Stimulated activated CD4-positive, alpha-beta T cell treated with anti-CD3 and anti-CD28 coated beads, Interleukin-1b, Interleukin-23, amount 100 ng/mL, for 4 hours (primary cell): ENCODE data around the gene GNAI2.
"Not testable (repeated sequence)": the region's sequence is repeated elsewhere in the genome, so short reads cannot be mapped to it uniquely, and the experiment has no call there.

ENCODE experiments used
- DNase-seq, 2 donors: peaks; one replicate each; pipeline ENCODE4 v3.0.0-alpha.2; 2020; ENCODE audit warnings: low read depth in 2 of 2

Gene GNAI2

DNA sequence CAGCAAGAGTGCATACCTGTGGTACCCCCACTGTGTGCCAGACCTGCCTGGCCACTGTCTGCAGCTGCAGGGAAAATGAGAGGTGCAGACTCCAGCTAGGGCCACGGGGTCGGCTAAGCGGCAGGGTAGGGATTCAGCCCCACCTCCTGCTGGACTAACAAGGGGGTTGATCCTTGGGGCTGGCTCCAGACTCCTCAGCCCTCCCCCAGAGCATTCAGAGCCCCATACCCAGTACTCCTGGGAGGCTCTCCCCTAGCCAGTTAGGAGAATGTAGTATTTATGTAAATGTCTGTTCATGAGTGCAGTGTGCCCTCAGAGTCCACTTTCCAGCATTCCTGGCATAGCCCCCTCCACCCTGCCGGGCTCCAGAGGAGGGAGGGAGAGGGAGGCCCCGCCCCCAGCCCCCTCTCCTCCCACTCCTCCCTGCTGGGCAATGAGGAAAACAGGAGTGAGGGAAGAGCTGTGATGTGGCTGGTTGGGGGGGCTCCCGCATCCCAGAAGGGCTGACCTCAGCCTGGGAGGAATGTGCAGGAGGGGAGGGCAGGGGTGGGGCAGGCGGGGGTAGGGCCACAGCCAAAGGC is 28.5 kb downstream of the GNAI2 start:
- no peak for DNase-seq

- DNase-seq = no peak
Measured at GRCh38 chr3:50264964-50265485, 29.0 kb downstream of the GNAI2 start.

- DNase-seq = no peak
Measured at GRCh38 chr3:50265571-50265970, 29.6 kb downstream of the GNAI2 start.

DNA sequence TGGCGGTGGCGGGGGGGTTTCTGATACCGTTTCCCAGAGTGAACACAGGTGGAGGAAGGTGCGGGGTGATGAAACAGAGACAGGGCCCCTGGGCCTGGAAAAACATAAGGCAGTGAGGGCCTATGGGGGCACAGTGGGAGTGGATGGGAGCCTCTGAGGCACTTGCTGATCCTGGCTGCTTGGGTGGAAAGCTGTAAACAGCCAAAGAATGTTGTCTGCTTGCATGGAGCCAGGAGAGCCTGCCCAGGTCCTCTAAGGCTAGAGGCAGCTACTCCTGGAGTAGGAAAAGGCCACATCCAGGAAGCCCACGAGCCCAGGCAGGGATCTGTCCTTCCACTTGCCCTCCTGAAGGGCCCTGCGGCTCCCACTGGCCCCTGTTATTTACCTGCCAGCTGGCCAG is 30.0 kb downstream of the GNAI2 start:
- DNase-seq = no peak

DNA sequence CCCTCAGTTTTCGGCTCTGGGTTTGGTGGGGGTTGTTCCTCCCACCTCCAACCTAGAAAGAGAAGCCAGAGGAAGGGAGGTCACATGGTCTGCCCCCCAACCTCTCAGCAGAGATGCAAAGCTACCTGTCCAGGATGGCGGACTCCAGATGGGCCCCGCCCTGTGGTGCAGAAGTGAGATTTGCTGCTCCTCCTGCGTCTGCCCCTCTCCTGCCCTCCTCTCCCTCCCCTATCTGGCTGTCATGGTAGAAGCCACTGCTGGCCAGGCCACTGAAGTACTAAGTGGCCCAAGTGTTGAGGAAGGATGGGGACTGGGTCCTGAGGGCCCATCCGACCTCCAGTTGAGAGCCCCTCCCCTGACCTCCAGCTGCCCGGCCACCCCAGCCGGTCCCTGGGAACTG is 30.8 kb downstream of the GNAI2 start:
- DNase-seq = no peak

DNA sequence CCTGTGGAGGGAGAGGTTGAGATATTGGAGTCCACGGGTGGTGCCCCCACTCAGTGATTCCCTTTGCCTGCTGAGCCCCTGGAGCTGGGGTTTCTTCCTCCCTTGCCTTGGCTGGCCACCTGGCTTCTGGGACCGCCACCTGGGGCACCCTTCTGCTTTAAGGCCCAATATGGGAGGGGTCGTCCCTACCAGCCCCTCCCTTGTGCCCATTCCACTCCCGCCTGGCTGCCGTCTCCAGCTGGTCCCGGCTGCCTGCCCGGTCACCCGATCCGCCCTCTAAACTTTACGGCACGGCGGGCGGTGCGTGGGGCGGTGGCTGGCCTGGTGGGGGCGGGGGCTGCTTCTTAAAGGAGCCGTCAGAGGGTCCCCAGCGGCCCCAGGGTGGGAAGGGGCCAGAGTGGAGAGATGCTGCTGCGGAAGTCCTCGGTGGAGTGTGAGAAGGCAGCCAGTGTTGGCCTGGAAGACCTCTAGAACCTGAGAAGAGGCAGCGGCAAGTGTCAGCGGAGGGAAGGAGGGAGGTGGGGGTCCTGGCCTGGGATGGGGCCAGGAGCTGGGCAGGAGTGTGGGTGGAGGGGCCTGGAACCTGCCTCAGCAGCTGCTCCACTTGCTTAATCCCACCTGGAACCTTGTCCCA is 31.4 kb downstream of the GNAI2 start:
- no peak for DNase-seq

DNA sequence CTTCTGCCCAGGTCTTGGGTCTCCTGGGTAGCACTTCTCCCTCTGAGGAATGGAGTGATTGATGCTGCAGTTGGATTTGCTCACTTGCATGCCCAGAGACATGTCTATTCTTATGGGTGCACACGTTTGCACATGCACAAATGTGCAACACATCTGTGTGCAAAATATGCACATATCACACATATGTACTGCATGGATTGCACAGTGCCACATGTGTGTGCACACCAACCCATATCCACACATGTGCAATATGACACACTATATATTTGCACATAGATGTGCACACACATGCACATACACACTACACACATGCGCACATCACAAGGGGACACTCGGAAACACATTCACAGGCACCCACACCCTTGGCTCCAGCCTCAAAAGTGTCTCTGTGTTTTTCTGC is 32.3 kb downstream of the GNAI2 start:
- no peak for DNase-seq

DNA sequence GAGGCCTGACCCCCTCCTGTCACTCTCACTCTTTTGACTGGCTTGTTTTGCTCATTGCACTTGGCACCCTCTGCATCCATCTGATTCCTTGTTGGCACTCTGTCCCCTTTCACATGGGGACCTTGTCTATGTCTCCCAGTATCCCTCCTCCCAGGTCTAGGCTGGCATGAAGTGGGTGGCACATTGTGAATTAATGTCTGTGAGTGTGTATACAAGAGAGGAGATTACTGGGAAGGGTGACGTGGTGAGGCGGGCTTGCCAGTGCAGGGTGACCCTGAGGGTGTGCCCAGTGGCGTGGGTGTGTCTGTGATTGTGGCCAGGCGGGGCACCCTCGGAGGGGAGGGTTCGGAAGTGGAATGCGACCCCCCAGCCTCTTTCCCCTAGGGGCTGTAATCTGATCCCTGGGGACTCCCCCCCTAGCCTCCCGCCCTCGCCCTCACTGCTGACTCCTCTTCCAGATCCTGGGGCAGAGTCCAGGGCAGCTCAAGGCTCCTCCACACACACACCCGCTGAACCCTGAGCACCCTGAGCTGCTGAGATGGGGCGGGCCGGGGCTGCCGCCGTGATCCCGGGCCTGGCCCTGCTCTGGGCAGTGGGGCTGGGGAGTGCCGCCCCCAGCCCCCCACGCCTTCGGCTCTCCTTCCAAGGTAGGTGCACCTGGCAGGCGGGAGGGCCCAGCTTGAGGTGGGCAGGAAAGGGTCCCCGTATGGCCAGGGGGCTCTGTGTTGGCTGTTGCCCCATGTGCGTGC is 32.9 kb downstream of the GNAI2 start, which contains the start of gene SEMA3B:
TSS of gene SEMA3B (plus strand) at position 445 of the 749 bp plus-strand sequence. CDS start at position 539, 94 bp downstream.
- no peak for DNase-seq

DNA sequence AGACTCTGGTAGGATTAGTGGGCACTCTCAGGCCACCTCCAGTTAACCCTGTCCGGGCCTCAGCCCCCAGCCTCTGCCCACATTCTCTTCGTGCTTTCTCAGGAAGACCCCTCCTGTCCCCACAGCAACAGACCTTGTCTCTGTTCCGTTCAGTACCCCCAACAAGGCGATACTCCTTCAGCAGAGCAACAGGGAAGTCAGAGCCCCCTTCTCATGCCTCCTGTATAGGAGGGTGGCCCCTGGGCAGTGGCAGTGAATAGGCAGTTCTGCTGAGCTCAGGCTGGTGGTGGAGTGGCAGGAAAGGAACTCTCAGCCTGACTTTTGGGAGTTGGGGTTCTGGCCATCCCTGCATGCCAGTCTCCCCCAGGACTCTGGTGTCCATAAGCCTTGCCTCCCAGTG is 33.5 kb downstream of the GNAI2 start:
- DNase-seq = no peak

DNA sequence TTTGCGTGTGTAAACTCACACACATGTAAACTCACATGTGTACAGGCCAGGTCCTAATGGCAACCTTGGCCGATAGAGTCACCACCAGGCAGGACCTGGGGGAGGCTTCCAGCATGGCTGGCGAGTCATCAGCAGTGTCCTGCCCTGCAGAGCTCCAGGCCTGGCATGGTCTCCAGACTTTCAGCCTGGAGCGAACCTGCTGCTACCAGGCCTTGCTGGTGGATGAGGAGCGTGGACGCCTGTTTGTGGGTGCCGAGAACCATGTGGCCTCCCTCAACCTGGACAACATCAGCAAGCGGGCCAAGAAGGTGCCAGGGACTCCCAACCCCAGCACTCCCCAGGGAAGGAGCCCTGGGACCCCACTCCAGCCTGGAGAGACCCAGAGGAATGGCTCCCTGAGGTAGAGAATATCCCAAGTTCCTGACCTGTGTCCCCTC is 34.0 kb downstream of the GNAI2 start:
- no peak for DNase-seq

DNA sequence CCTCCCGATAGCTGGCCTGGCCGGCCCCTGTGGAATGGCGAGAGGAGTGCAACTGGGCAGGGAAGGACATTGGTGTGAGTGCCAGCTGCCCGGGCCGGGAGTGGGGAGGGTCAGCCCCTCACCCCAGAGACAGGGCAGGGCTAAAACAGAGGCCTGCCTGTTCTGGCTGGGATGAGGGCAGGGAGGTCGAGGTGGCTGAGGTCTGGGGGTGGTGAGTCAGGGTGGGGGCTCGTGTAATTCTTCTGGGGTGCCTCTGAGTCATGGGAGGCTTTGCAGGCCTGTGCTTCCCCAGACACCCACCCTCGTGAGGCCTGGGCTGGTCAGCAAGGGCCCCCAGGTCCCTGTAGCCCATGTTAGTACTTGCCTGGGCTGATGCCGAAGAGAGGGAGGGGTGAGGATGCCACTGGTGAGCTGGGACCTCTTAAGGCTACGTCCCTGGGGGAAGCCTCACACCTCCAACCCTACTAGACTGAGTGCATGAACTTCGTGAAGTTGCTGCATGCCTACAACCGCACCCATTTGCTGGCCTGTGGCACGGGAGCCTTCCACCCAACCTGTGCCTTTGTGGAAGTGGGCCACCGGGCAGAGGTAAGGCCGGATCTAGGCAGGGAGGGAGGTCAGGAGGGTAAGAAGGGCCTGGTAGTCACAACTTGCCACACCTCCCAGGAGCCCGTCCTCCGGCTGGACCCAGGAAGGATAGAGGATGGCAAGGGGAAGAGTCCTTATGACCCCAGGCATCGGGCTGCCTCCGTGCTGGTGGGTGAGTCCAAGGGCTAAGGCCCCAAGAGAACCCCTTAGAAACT is 34.6 kb downstream of the GNAI2 start:
- no peak for DNase-seq

DNA sequence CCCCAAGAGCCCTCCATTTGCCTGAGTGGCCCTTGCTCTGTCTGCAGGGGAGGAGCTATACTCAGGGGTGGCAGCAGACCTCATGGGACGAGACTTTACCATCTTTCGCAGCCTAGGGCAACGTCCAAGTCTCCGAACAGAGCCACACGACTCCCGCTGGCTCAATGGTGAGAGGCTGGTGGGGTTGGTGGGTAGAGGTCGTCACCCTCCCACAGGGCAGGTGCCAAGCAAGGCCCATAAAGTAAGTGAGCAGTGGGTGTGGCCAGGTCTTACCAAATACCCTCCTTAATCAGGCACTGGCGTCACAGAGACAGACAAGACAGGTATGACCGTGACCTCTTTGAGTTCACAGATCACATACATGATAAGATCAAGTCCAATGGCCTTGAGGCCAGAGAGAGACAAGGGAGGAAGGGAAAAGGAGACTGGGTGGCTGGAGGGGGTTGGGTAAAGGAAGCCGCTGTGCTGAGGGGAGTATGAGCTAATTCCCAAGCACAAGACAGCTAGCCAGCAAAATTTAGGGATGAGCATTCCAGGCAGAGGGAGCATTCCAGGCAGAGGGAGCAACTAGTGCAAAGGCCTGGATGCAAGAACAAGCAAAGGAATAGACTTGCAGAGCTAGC is 35.4 kb downstream of the GNAI2 start:
- no peak for DNase-seq

DNA sequence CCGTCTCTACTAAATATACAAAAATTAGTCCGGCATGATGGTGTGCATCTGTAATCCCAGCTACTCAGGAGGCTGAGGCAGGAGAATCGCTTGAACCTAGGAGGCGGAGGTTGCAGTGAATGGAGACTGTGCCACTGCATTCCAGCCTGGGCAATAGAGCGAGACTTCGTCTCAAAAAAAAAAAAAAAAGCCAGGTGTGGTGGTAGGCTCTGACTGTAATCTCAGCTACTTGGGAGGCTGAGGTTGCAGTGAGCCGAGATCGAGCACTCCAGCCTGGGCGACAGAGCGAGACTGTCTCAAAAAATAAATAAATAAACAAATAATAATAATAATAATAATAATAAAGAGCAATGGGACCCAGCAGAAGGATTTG is 36.5 kb downstream of the GNAI2 start:
- DNase-seq = not testable (repeated sequence)

DNA sequence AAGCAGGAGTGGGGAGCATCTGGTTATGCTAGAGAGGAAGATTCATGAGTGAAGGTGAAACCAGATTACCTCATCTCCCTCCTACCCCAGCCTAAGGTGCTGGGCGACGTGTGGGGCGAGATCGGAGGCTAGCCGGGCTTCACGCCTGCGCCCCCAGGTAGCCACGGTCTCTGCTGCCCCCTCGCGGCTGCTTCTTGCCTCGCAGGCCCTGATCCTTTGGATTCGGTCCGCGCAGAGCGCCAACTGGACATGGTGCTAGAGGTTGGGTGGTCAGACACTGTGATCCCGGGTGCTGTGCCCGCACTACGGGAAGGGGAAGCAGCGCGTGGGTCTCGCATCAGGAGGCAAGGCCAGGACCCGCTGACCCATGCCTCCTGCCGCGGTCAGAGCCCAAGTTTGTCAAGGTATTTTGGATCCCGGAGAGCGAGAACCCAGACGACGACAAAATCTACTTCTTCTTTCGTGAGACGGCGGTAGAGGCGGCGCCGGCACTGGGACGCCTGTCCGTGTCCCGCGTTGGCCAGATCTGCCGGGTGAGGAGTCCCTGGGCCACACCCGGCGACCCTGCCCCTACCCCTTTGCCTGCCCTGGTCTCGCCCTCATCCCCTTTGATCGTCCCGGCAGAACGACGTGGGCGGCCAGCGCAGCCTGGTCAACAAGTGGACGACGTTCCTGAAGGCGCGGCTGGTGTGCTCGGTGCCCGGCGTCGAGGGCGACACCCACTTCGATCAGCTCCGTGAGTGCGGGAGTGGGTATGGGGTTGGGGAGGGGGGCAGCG is 37.1 kb downstream of the GNAI2 start:
- DNase-seq = peak; percentile 89 to 90

GRCh38 chr3:50273689-50274065 is 37.7 kb downstream of the GNAI2 start:
- no peak for DNase-seq

DNA sequence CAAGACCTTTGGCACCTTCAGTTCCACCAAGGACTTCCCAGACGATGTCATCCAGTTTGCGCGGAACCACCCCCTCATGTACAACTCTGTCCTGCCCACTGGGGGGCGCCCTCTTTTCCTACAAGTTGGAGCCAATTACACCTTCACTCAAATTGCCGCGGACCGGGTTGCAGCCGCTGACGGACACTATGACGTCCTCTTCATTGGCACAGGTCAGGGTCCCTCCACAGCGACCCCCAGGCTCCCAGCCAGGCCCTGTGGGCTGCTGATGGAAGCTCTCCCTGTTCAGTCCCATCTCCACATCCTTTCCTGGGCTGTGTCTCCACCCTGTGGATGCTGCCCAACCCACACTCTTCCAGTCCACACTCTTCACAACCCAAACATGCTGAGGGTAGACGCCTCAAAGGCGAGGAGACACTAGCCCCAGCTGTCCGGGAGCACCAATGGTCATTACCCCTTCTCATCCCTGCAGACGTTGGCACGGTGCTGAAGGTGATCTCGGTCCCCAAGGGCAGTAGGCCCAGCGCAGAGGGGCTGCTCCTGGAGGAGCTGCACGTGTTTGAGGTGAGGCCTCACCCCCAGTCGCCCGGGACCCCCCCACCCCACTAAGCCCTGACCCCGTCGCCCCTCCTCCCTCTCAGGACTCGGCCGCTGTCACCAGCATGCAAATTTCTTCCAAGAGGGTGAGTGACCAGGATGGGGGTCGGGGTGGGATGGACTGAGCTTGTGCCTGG is 38.5 kb downstream of the GNAI2 start:
- peak; percentile 43 to 68 for DNase-seq

DNA sequence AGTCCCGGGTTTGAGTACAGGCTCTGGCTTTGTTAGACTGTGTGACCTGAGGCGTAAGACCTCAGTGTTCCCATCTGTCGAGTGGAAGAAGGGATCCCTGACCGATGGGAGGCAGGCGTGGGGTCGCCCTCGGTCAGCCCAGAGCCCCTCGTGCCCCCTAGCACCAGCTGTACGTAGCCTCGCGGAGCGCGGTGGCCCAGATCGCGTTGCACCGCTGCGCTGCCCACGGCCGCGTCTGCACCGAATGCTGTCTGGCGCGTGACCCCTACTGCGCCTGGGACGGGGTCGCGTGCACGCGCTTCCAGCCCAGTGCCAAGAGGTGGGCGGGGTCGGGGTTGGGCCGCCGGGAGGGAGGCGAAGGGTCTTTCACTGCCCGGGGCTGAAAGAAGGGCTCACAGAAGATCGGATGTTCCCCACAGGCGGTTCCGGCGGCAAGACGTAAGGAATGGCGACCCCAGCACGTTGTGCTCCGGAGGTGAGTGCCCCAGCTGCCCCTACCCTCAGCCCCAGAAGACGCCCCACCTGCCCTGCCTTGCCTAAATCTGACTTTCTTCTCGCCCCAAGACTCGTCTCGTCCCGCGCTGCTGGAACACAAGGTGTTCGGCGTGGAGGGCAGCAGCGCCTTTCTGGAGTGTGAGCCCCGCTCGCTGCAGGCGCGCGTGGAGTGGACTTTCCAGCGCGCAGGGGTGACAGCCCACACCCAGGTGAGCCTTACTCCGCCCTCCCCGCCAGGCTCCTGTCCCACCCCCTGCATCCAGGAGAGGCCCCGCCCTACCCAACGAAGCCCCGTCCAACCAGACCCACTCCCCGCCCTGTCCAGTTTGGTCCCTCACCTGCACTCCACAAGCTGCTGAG is 39.4 kb downstream of the GNAI2 start:
- no peak for DNase-seq

DNA sequence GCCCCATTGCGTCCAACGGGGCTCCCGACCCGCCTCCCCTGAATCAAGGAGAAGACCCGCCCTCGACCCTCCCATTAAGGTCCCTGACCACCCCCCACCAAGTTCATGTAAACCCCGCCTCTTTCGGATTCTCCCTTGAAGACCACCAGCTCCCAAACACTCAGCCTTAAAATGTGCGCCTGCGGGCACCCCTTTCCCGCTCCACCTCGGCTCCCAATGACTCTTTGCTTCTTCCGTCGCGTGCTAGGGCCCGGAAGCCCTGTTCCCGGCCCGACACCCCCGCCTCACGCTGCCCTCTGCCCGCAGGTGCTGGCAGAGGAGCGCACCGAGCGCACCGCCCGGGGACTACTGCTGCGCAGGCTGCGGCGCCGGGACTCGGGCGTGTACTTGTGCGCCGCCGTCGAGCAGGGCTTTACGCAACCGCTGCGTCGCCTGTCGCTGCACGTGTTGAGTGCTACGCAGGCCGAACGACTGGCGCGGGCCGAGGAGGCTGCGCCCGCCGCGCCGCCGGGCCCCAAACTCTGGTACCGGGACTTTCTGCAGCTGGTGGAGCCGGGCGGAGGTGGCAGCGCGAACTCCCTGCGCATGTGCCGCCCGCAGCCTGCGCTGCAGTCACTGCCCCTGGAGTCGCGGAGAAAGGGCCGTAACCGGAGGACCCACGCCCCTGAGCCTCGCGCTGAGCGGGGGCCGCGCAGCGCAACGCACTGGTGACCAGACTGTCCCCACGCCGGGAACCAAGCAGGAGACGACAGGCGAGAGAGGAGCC is 40.2 kb downstream of the GNAI2 start:
- DNase-seq = no peak

DNA sequence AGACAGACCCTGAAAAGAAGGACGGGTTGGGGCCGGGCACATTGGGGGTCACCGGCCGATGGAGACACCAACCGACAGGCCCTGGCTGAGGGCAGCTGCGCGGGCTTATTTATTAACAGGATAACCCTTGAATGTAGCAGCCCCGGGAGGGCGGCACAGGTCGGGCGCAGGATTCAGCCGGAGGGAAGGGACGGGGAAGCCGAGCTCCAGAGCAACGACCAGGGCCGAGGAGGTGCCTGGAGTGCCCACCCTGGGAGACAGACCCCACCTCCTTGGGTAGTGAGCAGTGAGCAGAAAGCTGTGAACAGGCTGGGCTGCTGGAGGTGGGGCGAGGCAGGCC is 40.7 kb downstream of the GNAI2 start:
- DNase-seq = no peak
